ENCODE results near the gene TFPT. TPM values are rescaled to one million over a fixed set of nuclear protein-coding genes. Genes with fewer than 3 reads are reported as not detected.
"Not testable (repeated sequence)": the region's sequence is repeated elsewhere in the genome, so short reads cannot be mapped to it uniquely, and the experiment has no call there.

The TFPT gene
- total RNA-seq, 4 donors from 2014 or later = 0.88 to 37.1 (median 9.9) TPM

DNA sequence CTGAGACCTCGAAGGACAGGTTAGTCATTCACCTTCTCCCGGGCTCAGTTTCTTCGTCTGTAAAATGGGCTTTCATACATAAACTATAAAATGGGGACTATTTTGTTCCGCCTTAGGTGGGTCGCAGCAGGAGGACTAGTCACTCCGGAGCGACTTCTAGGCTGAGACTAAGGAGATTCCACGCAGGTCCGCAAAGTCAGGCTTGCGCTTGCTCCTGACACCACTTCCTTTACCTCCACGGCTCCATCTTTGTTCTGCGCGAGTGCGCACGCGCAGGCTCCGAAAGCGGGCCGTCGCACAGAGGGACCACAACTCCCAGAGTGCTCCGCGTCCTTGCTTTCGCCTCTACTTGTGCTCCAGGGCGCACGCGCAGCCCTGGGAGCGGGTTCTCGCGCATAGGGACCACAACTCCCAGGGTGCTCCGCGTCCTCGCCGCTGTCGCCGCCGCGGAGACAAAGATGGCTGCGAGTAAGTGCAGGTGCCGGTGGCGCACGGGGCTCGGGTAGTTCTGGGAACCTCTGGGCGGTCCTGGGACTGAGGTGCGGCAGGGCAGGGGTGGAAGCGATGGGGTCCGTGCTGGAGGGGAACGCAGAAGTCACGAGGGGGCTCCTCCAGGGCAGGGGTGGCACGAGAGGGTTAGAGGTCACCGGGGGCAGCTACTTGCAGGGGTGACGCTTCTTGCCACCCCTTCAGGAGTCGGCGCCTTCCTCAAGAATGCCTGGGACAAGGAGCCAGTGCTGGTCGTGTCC is 12.9 kb downstream of the TFPT start, which contains the start of gene NDUFA3:
Gene NDUFA3, plus strand, starts transcription at position 435 of the 749 bp plus-strand sequence. Its CDS starts 24 bp downstream, at position 459.
- intact Hi-C loops (cut with DNase I; ENCODE audit: low total_unique reads) = no loop called here
- H3K36me3 ChIP-seq = no peaks in the 10 kb centered on the region
- peak in 1 of 4 experiments; percentile 38 for TF ChIP-seq CTCF (IDR thresholded peaks at IDR 0.05)
- peak; percentile 13 to 65 for TF ChIP-seq POLR2A (IDR thresholded peaks at IDR 0.05)
- peak; percentile 97 for DNase-seq
- H3K27ac ChIP-seq = peak within 1 kb of the TSS; percentile 60 to 70
- peaks cover 0 to 7% of the 10 kb centered on the region in 2 donors for H3K4me1 ChIP-seq
- peak within 1 kb of the TSS; percentile 93 to 98 for H3K4me3 ChIP-seq
- no peaks in the 10 kb centered on the region for H3K9me3 ChIP-seq
- no peaks in the 10 kb centered on the region for H3K27me3 ChIP-seq

DNA sequence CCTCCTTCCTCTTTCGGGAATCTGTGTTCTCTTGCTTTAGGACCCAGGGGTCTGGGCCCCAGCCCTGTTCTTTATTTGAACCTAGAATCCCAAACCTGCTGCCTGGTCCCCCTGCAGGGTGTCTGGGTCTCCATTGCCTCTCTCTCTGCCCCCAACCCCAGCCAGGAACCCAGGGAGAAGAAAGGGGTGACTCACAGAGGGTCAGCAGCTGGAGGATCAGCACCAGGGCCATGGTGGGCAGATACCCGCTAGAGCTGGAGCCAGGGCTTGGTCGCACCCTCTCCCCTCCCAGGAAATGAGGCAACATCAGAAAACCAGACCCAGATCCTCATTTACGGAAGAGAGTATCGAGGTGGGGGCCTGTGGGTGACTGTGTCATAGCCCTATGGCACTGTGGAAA is 14.9 kb downstream of the TFPT start, which contains the start of gene OSCAR:
Gene OSCAR, minus strand, starts transcription at position 243 of the 400 bp plus-strand sequence. Its CDS starts 11 bp downstream, at position 232.
- Histone ChIP-seq H3K9me3 (no peaks in the 10 kb centered on the region), H3K4me3 (no peak within 1 kb of the TSS), H3K36me3 (no peaks in the 10 kb centered on the region), H3K4me1 (peaks cover 0 to 12% of the 10 kb centered on the region in 2 donors), H3K27ac (no peak within 1 kb of the TSS), H3K27me3 (peaks cover 0 to 4% of the 10 kb centered on the region in 2 donors)
- TF ChIP-seq CTCF (IDR thresholded peaks at IDR 0.05) (no peak), POLR2A (IDR thresholded peaks at IDR 0.05) (no peak)
- DNase-seq = no peak
- intact Hi-C loops (cut with DNase I; ENCODE audit: low total_unique reads) = no loop called here

- H3K4me3 ChIP-seq; H3K9me3 ChIP-seq; H3K27me3 ChIP-seq; intact Hi-C loops (cut with DNase I; ENCODE audit: low total_unique reads); H3K36me3 ChIP-seq; DNase-seq; H3K27ac ChIP-seq: not testable (repeated sequence)
- H3K4me1 ChIP-seq = peaks cover 0 to 13% of the 10 kb centered on the region in 2 donors
Observed at GRCh38 chr19:54099903-54100255, 15.6 kb downstream of the TFPT start.

DNA sequence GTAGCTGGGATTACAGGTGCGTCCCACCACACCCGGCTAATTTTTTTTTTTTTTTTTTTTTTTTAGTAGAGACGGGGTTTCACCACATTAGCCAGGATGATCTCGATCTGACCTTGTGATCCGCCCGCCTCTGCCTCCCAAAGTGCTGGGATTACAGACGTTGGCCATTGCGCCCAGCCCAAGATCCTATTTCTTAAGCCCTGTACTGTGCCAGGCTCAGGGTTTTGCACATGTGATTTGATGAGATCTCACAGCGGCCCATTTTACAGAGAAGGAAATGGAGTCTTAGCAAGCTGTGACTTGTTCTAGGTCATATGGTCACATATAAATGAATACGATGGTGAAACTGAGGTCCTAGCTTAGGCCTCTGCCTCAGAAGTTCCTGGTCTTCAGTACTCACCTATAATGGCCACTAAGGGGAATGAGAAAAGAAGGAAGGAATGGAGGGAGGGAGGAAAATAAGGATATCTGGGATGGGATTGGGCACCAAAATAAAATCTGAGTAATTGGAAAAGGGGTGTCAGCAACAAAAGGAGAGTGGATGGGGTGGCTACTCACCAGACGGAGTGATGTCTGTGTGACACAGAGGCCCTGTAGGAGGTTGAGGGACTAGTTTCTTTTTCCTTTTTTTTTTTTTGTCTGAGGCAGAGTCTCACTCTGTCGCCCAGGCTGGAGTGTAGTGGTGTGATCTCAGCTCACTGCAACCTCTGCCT is 16.1 kb downstream of the TFPT start:
- Histone ChIP-seq H3K4me3 (no peak overlapping the region), H3K9me3 (no peaks in the 10 kb centered on the region), H3K4me1 (peaks cover 0 to 13% of the 10 kb centered on the region in 2 donors), H3K27me3 (peaks cover 0 to 4% of the 10 kb centered on the region in 2 donors), H3K27ac (no peak overlapping the region), H3K36me3 (no peaks in the 10 kb centered on the region)
- no peak for DNase-seq
- TF ChIP-seq POLR2A (IDR thresholded peaks at IDR 0.05) = no peak
- no peak for TF ChIP-seq CTCF (IDR thresholded peaks at IDR 0.05)
- intact Hi-C loops (cut with DNase I; ENCODE audit: low total_unique reads) = no loop called here

DNA sequence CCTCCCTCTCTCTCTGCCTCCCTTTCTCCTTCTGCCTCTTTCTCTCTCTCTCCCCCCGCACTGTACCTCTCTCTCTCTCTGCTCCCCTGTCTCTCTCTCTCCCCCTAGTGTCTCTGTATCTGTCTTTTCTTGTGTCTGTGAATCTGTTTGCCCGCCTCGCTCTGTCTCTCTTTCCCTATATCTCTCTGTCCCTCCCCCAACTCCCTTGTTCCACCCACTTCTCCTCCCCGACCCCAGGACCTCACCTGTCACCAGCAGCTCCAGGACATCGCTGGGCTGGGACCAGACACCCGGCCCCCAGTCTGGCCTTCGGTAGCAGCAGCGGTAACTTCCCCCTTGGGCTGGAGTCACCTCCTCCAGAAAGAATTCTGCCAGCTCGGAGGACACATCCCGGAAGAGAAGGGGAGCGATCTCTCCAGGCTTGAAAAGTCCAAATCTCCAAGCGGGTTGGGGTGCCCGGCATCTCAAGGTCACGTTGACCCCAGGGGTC is 18.8 kb downstream of the TFPT start:
- Histone ChIP-seq H3K36me3 (no peaks in the 10 kb centered on the region), H3K27ac (peak overlapping the region; percentile 25 to 41), H3K4me3 (no peak overlapping the region), H3K9me3 (no peaks in the 10 kb centered on the region), H3K4me1 (peaks cover 0 to 5% of the 10 kb centered on the region in 2 donors), H3K27me3 (peaks cover 0 to 4% of the 10 kb centered on the region in 2 donors)
- intact Hi-C loops (cut with DNase I; ENCODE audit: low total_unique reads) = no loop called here
- no peak for TF ChIP-seq POLR2A (IDR thresholded peaks at IDR 0.05)
- peak in 2 of 4 experiments; percentile 18 to 29 for TF ChIP-seq CTCF (IDR thresholded peaks at IDR 0.05)
- DNase-seq = no peak

GRCh38 chr19:54095859-54096616 is 19.4 kb downstream of the TFPT start:
- peak in 1 of 2 donors; percentile 39 for DNase-seq
- H3K27ac ChIP-seq = peak overlapping the region in 1 of 2 donors; percentile 41
- H3K36me3 ChIP-seq; H3K27me3 ChIP-seq; H3K9me3 ChIP-seq; H3K4me1 ChIP-seq; intact Hi-C loops (cut with DNase I; ENCODE audit: low total_unique reads): not testable (repeated sequence)
- H3K4me3 ChIP-seq = peak overlapping the region; percentile 9 to 29

Measured in uterus (tissue), 4 donors.